ENCODE measurements around the gene PRKCI. TPM values are rescaled to one million over a fixed set of nuclear protein-coding genes. Genes with fewer than 3 reads are reported as not detected.
A peak's percentile ranks its signal among the peaks of the same experiment; 100 is the strongest.

PRKCI gene
- total and polyA plus RNA-seq, 4 donors = 3.2 to 12.7 (median 8.7) TPM

GRCh38 chr3:170317954-170318353 lies 95.7 kb downstream of the PRKCI start:
- Histone ChIP-seq H3K4me3 (ENCODE audit: low read depth in 1 of 3, low read length in 3 of 3) (no peak overlapping the region), H3K4me1 (ENCODE audit: control insufficient read depth in 4 of 4, insufficient read depth in 4 of 4, low read length in 3 of 4) (peaks cover 2 to 14% (median 5%) of the 10 kb centered on the region in 4 donors), H3K9ac (ENCODE audit: low read depth in 1 of 2, low read length in 2 of 2) (no peak overlapping the region), H3K9me3 (ENCODE audit: control insufficient read depth in 4 of 4, low read length in 3 of 4) (no peaks in the 10 kb centered on the region), H3K27me3 (ENCODE audit: control insufficient read depth in 4 of 4, insufficient read depth in 4 of 4, low read length in 3 of 4) (no peaks in the 10 kb centered on the region), H3K36me3 (ENCODE audit: control insufficient read depth in 4 of 4, insufficient read depth in 3 of 4, low read depth in 1 of 4, low read length in 3 of 4) (no peaks in the 10 kb centered on the region), H3K27ac (ENCODE audit: low read depth in 1 of 2, low read length in 2 of 2) (no peak overlapping the region)
- WGBS = 45% methylated on average over 3 of the region's 3 CpGs
- TF ChIP-seq CTCF (IDR thresholded peaks at IDR 0.05; ENCODE audit: low read depth, low read length, missing input control) (no peak), ZBTB33 (IDR thresholded peaks at IDR 0.05) (no peak)
- DNase-seq (ENCODE audit: low spot score) = no peak

- no peak for DNase-seq (ENCODE audit: low spot score)
Observed at GRCh38 chr3:170320461-170321121, 98.4 kb downstream of the PRKCI start.

GRCh38 chr3:170321321-170322034 lies 99.3 kb downstream of the PRKCI start:
- H3K27ac ChIP-seq (ENCODE audit: low read depth in 1 of 2, low read length in 2 of 2) = no peak overlapping the region
- WGBS = 92% methylated on average over 11 of the region's 11 CpGs
- H3K9me3 ChIP-seq (ENCODE audit: control insufficient read depth in 4 of 4, low read length in 3 of 4) = no peaks in the 10 kb centered on the region
- no peaks in the 10 kb centered on the region for H3K27me3 ChIP-seq (ENCODE audit: control insufficient read depth in 4 of 4, insufficient read depth in 4 of 4, low read length in 3 of 4)
- no peak for DNase-seq (ENCODE audit: low spot score)
- peaks cover 2 to 14% (median 5%) of the 10 kb centered on the region in 4 donors for H3K4me1 ChIP-seq (ENCODE audit: control insufficient read depth in 4 of 4, insufficient read depth in 4 of 4, low read length in 3 of 4)
- H3K9ac ChIP-seq (ENCODE audit: low read depth in 1 of 2, low read length in 2 of 2) = no peak overlapping the region
- H3K4me3 ChIP-seq (ENCODE audit: low read depth in 1 of 3, low read length in 3 of 3) = no peak overlapping the region
- no peaks in the 10 kb centered on the region for H3K36me3 ChIP-seq (ENCODE audit: control insufficient read depth in 4 of 4, insufficient read depth in 3 of 4, low read depth in 1 of 4, low read length in 3 of 4)
- TF ChIP-seq ZBTB33 (IDR thresholded peaks at IDR 0.05) (no peak), REST (IDR thresholded peaks at IDR 0.05) (no peak), JUND (IDR thresholded peaks at IDR 0.05) (no peak), FOXA2 (IDR thresholded peaks at IDR 0.05) (no peak), YY1 (IDR thresholded peaks at IDR 0.05) (no peak), GABPA (IDR thresholded peaks at IDR 0.05 in 1 of 2, conservative IDR thresholded peaks at IDR 0.05 in 1 of 2) (no peak), SP1 (IDR thresholded peaks at IDR 0.05) (no peak), HNF4A (conservative IDR thresholded peaks at IDR 0.05) (no peak), CTCF (IDR thresholded peaks at IDR 0.05; ENCODE audit: low read depth, low read length, missing input control) (no peak), RAD21 (IDR thresholded peaks at IDR 0.05) (no peak), ATF3 (IDR thresholded peaks at IDR 0.05) (no peak), FOXA1 (IDR thresholded peaks at IDR 0.05) (no peak)

More at GRCh38 chr3:170320461-170321121, 98.4 kb downstream of the PRKCI start:
- H3K9ac ChIP-seq (ENCODE audit: low read depth in 1 of 2, low read length in 2 of 2) = no peak overlapping the region
- no peak overlapping the region for H3K27ac ChIP-seq (ENCODE audit: low read depth in 1 of 2, low read length in 2 of 2)
- no peak for TF ChIP-seq FOXA1 (IDR thresholded peaks at IDR 0.05)
- TF ChIP-seq NR2F2 (IDR thresholded peaks at IDR 0.05) = peak; percentile 40
- no peak overlapping the region for H3K4me3 ChIP-seq (ENCODE audit: low read depth in 1 of 3, low read length in 3 of 3)
- H3K27me3 ChIP-seq (ENCODE audit: control insufficient read depth in 4 of 4, insufficient read depth in 4 of 4, low read length in 3 of 4) = no peaks in the 10 kb centered on the region
- 79% methylated on average over 7 of the region's 7 CpGs for WGBS
- no peaks in the 10 kb centered on the region for H3K9me3 ChIP-seq (ENCODE audit: control insufficient read depth in 4 of 4, low read length in 3 of 4)
- peaks cover 2 to 14% (median 5%) of the 10 kb centered on the region in 4 donors for H3K4me1 ChIP-seq (ENCODE audit: control insufficient read depth in 4 of 4, insufficient read depth in 4 of 4, low read length in 3 of 4)
- no peaks in the 10 kb centered on the region for H3K36me3 ChIP-seq (ENCODE audit: control insufficient read depth in 4 of 4, insufficient read depth in 3 of 4, low read depth in 1 of 4, low read length in 3 of 4)
